Hepatocyte (in vitro differentiated cells): ENCODE data around the gene OR51E1.

Experiments
- CTCF ChIP-seq: fragments of 200-600 bp; sonication (generic); IDR thresholded peaks from 2 replicates; pipeline ENCODE4 v1.5.1; 2016; ENCODE audit warnings: antibody characterized with exemption, mild to moderate bottlenecking; ENCODE audit not compliant: poor library complexity
- EZH2 ChIP-seq: fragments of 200-600 bp; sonication (generic); IDR thresholded peaks from 2 replicates; pipeline ENCODE4 v1.6.1; 2016; ENCODE audit warnings: antibody characterized with exemption, mild to moderate bottlenecking, borderline replicate concordance
- EZH2phosphoT487 ChIP-seq: fragments of 200-600 bp; sonication (generic); IDR thresholded peaks from one replicate; pipeline ENCODE4 v1.6.1; 2018; ENCODE audit warnings: antibody characterized with exemption, mild to moderate bottlenecking, low read depth, moderate library complexity; ENCODE audit not compliant: unreplicated experiment, severe bottlenecking

DNA sequence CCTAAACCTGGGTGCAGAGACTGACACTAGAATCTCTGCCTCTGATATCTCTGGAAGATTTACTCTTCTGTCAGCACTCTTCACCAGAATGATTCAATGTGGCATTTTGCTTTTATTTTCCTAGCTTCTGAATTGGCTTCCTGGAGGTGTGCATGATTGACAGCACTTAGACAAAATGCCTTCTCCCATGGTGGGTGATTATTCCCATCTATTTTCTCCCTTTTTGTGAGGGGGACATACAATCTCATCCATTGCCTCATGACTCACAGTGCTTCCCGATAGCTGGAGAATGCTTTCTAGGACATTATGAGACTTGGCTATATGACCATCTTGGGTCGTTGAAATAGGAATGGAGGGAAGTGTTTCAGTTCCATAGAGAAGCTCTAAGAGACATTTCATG is 31.8 kb upstream of the OR51E1 start:
- TF ChIP-seq CTCF (no peak), EZH2 (no peak), EZH2phosphoT487 (no peak)
